Measurements from ENCODE around the gene NEK1. TPM values are rescaled to one million over a fixed set of nuclear protein-coding genes. Genes with fewer than 3 reads are reported as not detected.

NEK1 gene
- total and polyA plus RNA-seq, 2 donors (not counting 3 experiments of a cell fraction or from before 2014, with no cell fraction given), result 2.6 to 10.1 TPM

- Histone ChIP-seq H3K4me2 (ENCODE audit: insufficient read depth, low read length) (no peak overlapping the region), H2AFZ (ENCODE audit: low read depth, low read length) (no peak overlapping the region), H4K20me1 (replicated peaks; ENCODE audit: control insufficient read depth, extremely low read depth, insufficient read depth, low read length) (no peaks in the 10 kb centered on the region), H3K4me3 (replicated peaks in 1 of 3; ENCODE audit: insufficient read depth in 1 of 3, low read depth in 1 of 3, low read length in 3 of 3) (no peak overlapping the region), H3K9me1 (replicated peaks; ENCODE audit: control insufficient read depth, extremely low read depth, insufficient read depth, low read length) (no peaks in the 10 kb centered on the region), H3K27me3 (ENCODE audit: control insufficient read depth in 2 of 2, insufficient read depth in 2 of 2, low read length in 2 of 2) (no peaks in the 10 kb centered on the region), H3K9ac (replicated peaks; ENCODE audit: extremely low read depth, insufficient read depth, low read length) (no peak overlapping the region), H3K79me2 (ENCODE audit: control insufficient read depth, insufficient read depth, low read length) (no peaks in the 10 kb centered on the region), H3K27ac (ENCODE audit: insufficient read depth, low read depth, low read length) (no peak overlapping the region), H3K9me3 (replicated peaks; ENCODE audit: control insufficient read depth, insufficient read depth, low read length) (no peaks in the 10 kb centered on the region), H3K4me1 (ENCODE audit: control insufficient read depth, extremely low read depth, insufficient read depth, low read length) (no peaks in the 10 kb centered on the region), H3K36me3 (ENCODE audit: control insufficient read depth in 2 of 2, extremely low read depth in 1 of 2, insufficient read depth in 2 of 2, low read length in 2 of 2) (no peaks in the 10 kb centered on the region)
- intact Hi-C loops (cut with micrococcal nuclease), result loop anchor here (1.0 to 5.0 kb wide), 3 partner anchors 74 to 905 kb away; no protein-coding TSS in a partner anchor
- ChIA-PET POLR2A (no interaction called here), CTCF (interaction anchor here (0.5 to 7.6 kb wide), 15 partner anchors 11 to 570 kb away, joined by 3 to 96 read pairs (median 4); partner anchors contain the start of gene CBR4)
- TF ChIP-seq POLR2A (IDR thresholded peaks at IDR 0.05; ENCODE audit: low read depth, low read length) (no peak), CTCF (IDR thresholded peaks at IDR 0.05; ENCODE audit: extremely low read depth in 1 of 2, insufficient read depth in 1 of 2, low read depth in 1 of 2, low read length in 2 of 2) (peak; percentile 70 to 72), GATA2 (IDR thresholded peaks at IDR 0.05; ENCODE audit: insufficient read depth, insufficient read length, low read depth, low read length) (no peak), MAX (IDR thresholded peaks at IDR 0.05; ENCODE audit: insufficient read depth, insufficient read length) (no peak)
- DNase-seq (ENCODE audit: low read depth, low spot score), result peak; percentile 52
- dilution Hi-C loops (cut with MboI; ENCODE audit: extremely low pct_ligation_motif_present, low sequenced_read_pairs), result no loop called here
- no TSS peak for BruUV-seq (replicated peaks)
- peak; percentile 56 for FAIRE-seq
Observed at GRCh38 chr4:169492436-169493163, 119.8 kb downstream of the NEK1 start.

Data from endothelial cell of umbilical vein (primary cell).